ENCODE data around the gene ZC3H18. TPM values are rescaled to one million over a fixed set of nuclear protein-coding genes. Genes with fewer than 3 reads are reported as not detected.

The ZC3H18 gene
- total and polyA plus RNA-seq, 10 of the 15 experiments (the other 5 are each of a cell fraction or from before 2014, with no cell fraction given), result 1.0 to 58.3 (median 22.4) TPM

GRCh38 chr16:88569985-88570690, at the start of gene ZC3H18 (continued):
- peak; percentile 64 to 100 for TF ChIP-seq EGR1 (IDR thresholded peaks at IDR 0.05; ENCODE audit: borderline replicate concordance in 1 of 2, low read depth in 2 of 2, low read length in 2 of 2)
- TF ChIP-seq PAX8 (IDR thresholded peaks at IDR 0.05), result no peak
- peak; percentile 45 for TF ChIP-seq NR2F1 (conservative IDR thresholded peaks at IDR 0.05)
- no peak for TF ChIP-seq ZSCAN29 (IDR thresholded peaks at IDR 0.05)
- peak; percentile 53; the same call in 1 of the 2 replicates for TF ChIP-seq ZNF207 (IDR thresholded peaks at IDR 0.05; ENCODE audit: borderline replicate concordance)
- TF ChIP-seq SREBF1 (IDR thresholded peaks at IDR 0.05; ENCODE audit: low read length), result no peak
- TF ChIP-seq ATF7 (IDR thresholded peaks at IDR 0.05; ENCODE audit: low read depth), result no peak
- TF ChIP-seq BCL3 (IDR thresholded peaks at IDR 0.05; ENCODE audit: borderline replicate concordance, insufficient read depth, low read depth, low read length, poor library complexity, severe bottlenecking), result no peak
- peak; percentile 77 for TF ChIP-seq RELA (IDR thresholded peaks at IDR 0.05; ENCODE audit: borderline replicate concordance, partially characterized antibody)
- no peak for TF ChIP-seq EP300 (IDR thresholded peaks at IDR 0.05; ENCODE audit: borderline replicate concordance in 1 of 2, control insufficient read depth in 1 of 2, low read depth in 2 of 2, low read length in 2 of 2)
- TF ChIP-seq KLF5 (IDR thresholded peaks at IDR 0.05; ENCODE audit: partially characterized antibody), result peak; percentile 41
- no peak for TF ChIP-seq ZNF217 (IDR thresholded peaks at IDR 0.05)
- TF ChIP-seq PRDM15 (CRISPR knock-in tag; IDR thresholded peaks at IDR 0.05), result peak; percentile 94
- peak; percentile 87 to 98 for TF ChIP-seq BHLHE40 (IDR thresholded peaks at IDR 0.05; ENCODE audit: borderline replicate concordance in 1 of 2, low read depth in 2 of 2, low read length in 1 of 2)
- no peak for TF ChIP-seq YBX1 (IDR thresholded peaks at IDR 0.05)
- no peak for TF ChIP-seq ZNF274 (IDR thresholded peaks at IDR 0.05; ENCODE audit: insufficient read depth, insufficient read length)
- peak; percentile 73 for TF ChIP-seq HCFC1 (IDR thresholded peaks at IDR 0.05; ENCODE audit: low read length)
- no peak for TF ChIP-seq PAX5 (IDR thresholded peaks at IDR 0.05; ENCODE audit: borderline replicate concordance, low read depth, low read length)
- TF ChIP-seq ZBTB11 (CRISPR knock-in tag; IDR thresholded peaks at IDR 0.05), result peak; percentile 58
- TF ChIP-seq TCF7 (IDR thresholded peaks at IDR 0.05; ENCODE audit: borderline replicate concordance), result no peak
- no peak for TF ChIP-seq HDAC2 (IDR thresholded peaks at IDR 0.05)

Measured in GM12878 (cell line).